GM21825 (cell line): ENCODE data around the gene MATN1.
A peak's percentile ranks its signal among the peaks of the same experiment; 100 is the strongest.
"Not testable (repeated sequence)": the region's sequence is repeated elsewhere in the genome, so short reads cannot be mapped to it uniquely, and the experiment has no call there.

Source experiments
- ATAC-seq: cut with Tn5 transposase; IDR thresholded peaks from one replicate; pipeline ENCODE4 v1.9.1; 2021; ENCODE audit warnings: mild to moderate bottlenecking, moderate library complexity; ENCODE audit not compliant: unreplicated experiment

The MATN1 gene

GRCh38 chr1:30723331-30723755 lies at the start of gene MATN1:
TSS of gene MATN1 (minus strand) at chr1:30723585. CDS start at chr1:30723551, 34 bp downstream.
- ATAC-seq, result no peak

DNA sequence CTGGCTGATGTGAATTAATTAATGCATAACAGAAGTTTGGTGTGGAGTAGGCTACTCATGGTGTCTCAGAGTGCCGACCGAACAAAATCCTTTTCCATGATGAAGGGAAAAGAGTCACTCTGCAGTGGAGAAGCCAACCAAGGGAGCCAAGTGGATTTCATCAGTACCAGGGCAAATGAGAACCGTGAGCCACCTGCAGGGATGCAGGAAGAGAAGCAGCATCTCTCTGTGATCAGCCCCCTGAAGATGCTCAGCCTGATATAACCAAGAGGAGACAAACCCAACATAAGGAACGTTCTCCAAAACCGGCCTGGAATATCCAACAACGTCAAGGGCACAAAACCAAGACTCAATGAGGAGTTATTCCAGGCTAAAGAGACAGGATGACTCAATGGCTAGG lies 47.6 kb upstream of the MATN1 start:
- ATAC-seq, result no peak

DNA sequence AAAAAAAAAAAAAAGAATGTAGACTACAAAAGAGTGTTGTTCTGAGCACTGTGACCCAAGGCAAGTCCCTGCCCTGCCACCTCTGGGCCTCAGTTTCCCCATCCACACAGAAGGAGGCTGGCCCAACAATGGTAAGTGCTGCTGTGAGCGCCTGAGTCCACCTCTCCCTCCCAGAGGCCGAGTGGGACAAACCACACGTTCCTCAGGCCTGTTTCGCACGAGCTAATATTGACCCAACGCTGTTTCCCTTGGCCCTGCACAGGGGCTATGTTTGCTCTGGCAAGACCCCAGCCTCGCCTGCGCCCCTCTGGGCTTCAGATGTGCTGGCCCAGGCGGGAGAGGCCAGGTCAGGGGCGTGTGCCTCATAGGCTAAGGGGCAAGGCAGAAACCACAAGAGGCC lies 46.8 kb upstream of the MATN1 start:
- no peak for ATAC-seq

DNA sequence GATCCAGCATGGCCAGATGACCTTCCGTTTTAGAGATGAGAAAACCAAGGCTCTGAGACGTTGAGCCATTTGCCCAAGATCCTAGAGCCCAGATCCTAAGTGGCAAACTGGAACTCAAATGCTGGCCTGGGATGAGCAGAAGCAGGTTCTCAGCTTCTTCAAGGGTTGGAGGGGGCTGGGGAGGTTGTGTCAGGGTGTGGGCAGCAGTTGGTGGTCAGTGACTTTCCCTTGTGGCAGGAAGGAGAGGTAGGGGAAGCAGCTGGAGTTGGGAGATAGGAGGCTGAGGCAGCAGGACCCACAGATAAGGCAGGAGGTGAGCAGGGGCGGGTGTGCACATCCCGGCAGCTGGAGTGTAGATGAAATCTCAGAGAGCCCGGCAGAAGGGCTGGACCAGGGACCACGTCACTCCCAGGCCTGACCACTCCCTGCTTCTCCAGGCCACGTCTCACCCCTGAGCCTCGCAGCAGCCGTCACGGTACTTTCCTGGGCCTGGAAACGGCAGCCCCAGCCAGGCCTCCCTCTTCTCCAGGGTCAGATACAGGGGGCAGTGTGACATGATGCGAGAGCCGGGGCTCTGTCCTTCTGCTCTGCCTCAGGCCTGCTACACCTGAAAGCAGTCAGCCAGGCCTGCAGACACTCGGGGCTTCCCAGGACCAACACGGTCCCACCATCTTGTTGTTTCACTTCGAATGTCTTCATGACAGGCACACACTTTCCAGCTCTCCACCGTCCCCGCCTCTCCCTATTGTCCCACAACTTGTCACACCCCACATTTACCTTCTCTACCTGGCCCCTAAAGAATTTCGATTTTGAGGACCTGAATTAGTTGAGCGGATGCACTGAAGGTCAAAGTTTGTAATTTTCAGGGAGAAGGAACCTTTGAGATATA lies 45.7 kb upstream of the MATN1 start:
- no peak for ATAC-seq

DNA sequence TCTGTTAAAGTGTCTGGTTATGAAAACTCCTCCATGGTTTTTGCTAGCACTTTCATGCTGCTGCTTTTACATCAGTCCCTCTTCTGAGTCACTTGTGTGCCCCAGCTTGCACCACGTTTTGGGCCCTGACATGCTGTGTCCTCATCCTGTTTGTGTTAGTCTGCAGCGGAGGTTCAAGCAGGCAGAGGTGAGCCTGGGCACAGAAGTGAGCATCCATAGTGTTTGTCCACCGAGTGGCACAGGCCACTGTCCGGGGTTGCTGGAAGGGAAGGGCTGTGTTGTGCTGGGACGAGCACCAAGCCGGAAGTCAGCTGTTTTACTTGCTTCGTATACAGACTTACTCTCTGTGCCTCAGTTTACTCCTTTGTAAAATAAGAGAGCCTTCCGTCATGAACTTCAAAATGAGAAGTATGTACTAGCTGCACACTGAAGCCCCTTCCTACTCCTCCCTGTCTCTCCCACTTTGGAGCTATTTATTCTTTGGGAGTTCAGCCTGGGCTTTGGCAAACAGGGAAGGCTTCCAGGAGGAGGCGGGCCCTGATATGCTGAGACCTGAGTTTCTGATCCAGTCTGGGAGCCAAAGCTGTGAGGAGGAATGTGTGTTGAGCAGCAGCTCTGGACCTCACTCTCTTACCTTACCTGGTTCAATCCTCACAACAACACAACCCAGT lies 44.9 kb upstream of the MATN1 start:
- ATAC-seq, result no peak

- ATAC-seq, result not testable (repeated sequence)
Measured at GRCh38 chr1:30766948-30767347, 43.6 kb upstream of the MATN1 start.

GRCh38 chr1:30765556-30766434 lies 42.4 kb upstream of the MATN1 start:
- no peak for ATAC-seq

DNA sequence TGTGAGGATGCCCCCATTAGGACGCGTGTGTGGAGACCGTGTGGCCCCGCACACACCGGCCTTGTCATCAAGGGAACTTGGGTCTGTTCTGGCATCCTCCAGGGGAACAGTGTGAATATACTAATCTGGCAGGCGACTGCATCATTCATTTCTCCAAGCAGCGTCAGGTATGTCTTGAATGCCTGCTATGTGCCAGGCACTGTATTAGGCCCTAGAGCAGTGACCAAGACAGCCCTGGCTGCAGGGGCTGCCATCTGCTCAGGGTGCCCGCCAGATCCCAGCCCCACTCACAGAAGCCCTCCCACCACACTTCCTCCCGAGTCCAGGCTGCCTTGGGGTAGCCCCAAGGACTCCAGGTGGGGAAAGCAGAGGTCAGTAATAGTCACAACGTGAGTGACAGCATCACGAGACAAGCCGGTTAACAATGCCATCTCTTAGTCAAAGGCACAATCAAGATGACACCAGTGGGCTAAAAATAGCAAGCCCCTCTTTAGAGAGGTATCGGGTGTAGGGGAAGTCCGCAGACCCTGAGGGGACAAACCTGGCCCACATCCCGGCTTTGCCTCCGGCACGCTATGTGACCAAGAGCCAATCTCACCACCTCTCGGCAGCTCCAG lies 41.7 kb upstream of the MATN1 start:
- ATAC-seq, result peak; percentile 37

GRCh38 chr1:30764396-30764795 lies 41.0 kb upstream of the MATN1 start:
- no peak for ATAC-seq

DNA sequence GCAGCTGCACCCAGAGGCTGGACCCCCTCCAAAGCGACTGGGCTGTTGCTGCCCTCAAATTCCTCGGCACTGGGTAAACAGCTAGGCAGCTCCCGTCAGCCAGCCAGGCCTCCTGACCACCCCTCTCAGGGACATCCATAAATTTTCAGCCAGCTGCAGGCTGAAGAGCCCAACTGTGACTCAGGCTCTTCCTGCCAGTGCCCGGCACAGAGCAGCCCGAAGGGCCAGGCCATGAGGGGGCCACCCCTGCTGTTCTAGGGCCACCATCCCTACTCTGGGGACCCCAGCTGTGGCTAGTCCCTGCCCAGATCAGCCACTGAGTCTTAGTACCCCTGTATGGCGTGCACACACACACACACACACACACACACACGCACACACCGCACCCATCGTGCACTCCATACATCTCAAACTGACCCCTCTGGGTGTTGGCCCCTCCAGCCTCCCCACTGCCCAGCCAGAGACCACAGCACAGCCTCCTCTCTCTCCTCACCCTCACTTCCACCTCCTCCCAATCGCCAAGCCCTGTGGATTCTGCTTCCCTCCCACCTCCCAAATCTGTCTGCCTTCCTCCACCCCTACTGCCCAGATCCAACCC lies 40.4 kb upstream of the MATN1 start:
- ATAC-seq, result no peak

DNA sequence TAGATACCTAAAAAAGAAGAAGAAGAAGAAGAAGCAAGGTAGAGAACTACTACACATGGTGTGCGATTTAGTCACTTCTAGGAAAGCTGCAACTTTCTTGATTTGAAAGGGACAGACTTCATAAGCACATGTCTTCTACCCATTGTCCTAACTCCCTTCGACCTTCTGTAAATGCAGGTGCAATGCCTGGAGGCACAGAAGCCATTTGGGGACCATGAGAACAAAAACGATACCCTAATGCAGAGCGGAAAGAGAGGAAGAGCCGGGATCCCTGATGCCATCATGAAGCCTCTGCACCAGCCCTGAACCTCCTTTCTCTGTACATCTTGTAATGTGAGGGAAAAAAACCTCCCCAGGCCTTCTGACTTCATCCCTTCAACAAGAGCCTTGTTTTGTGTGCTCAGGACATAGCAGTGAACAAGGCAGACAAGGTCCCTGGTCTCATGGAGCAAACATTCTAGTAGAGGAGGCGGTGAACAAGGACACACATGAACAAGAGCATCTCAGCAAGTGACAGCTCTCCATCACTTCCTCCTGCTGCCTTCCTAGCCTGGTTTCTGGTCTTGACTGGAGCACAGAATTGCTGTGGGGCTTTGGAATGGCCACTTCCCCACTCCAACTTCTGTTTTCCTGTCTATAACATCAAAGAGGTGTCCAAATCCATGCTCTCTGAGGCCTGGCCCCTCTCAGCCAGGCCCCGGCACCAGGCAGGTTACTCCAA lies 39.7 kb upstream of the MATN1 start:
- ATAC-seq, result no peak

- ATAC-seq, result no peak
Measured at GRCh38 chr1:30762152-30762929, 39.0 kb upstream of the MATN1 start.

GRCh38 chr1:30761381-30762151 lies 38.2 kb upstream of the MATN1 start:
- no peak for ATAC-seq

DNA sequence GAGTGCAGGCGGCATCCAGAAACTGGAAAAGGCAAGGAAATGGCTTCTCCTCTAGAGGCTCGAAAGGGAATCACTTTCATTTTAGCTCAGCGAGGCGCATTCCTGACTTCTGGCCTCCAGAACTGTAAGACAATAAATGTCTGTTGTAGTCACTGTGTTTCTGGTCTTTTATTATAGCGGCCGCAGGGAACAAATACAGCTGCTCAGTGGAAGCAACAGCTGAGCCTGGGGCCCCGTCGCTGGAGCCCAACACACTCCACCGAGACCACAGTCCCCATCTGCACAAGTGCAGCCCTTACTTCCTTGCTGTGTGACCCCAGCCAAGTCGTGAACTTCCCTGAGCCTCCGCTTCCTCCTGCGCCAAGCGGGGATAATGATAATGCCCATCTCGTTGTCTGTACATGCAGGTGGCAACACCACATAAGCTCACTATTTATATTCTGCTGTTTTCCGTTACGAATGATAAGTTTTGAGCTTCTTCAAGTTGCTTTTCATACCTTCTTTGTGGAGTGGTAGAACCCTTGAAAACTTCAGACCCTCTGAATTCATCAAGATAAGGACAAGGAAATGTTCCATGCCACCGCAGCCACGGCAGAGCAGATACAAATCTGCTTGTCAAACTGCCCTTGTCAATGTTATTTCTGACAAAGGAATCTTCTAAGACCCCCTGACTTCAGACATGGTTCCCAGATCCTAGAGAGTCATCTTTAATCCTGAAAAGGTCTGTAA lies 37.4 kb upstream of the MATN1 start:
- ATAC-seq, result no peak

DNA sequence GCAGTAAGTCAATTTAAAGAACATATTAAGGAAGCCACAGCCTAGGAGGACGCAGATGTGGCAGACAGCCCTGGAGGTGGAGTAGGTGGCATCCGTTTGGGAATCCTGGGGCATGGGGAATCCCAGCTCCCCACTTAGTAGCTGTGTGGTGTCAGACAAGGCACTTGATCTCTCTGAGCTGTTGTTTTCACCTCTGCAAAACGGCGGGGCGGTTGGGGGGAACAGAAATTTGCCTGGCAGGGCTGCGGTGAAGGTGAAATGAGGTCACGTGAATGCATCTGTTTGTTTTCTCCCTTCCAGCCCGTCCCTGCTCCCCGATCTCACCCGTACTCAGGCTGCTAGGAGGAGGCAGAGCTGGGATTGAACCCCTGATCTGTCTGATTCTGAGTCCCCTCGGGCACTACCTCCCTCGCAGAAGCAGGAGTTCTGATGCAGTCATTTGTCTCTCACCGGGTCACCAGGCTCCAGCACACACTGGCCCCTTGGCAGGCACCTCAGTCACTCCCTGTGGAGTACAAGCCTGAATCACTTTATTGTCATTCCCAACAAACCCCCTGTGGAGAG lies 36.4 kb upstream of the MATN1 start:
- ATAC-seq, result no peak

DNA sequence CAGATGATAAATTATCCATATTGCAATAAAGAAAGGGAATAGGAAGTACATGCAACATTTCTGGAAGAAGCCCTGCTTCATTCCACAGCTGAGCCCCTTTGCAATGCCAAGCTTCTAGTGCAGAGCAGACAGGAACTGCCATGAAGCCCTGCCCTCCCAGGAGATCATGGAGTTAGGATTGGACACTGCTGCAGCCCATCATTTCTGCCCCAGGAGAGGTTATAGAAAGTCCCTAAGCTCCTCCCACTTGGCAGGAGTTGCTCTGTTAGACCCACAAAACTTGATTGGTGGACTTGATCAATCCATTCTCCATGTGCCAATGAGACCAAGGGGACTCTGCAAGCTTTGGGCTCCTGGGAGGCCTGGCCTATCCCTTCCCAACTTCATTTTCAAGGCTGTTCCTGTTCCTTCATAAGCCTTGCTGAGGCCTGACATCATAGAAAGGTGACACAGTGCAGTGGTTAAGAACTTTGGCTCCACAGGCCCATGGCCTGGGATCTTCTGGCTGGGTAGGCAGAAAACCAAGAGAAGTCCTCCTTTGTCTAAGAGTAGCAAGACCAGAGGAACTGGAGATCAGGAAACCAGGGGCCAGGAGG lies 35.5 kb upstream of the MATN1 start:
- no peak for ATAC-seq
